OCI-LY7 (cell line): ENCODE results near the gene DOK3. TPM values are rescaled to one million over a fixed set of nuclear protein-coding genes. Genes with fewer than 3 reads are reported as not detected.
A peak's percentile ranks its signal among the peaks of the same experiment; 100 is the strongest.

ENCODE experiments used
- BruUV-seq: library from RNA; stranded (reverse); fragments of 400-500 nt; replicated peaks from 2 replicates; lab custom pipeline; 2021; lab: Mats Ljungman, UMichigan
- CTCF ChIA-PET: fragments of 300-600 bp; sonication (Branson Sonifier 250); formaldehyde crosslinking; loops from one replicate; lab custom pipeline; 2022; ENCODE audit warnings: antibody characterized with exemption; ENCODE audit not compliant: unreplicated experiment; lab: Charles Lee
- POLR2A ChIA-PET: fragments of 300-600 bp; sonication (Branson Sonifier 250); formaldehyde crosslinking; loops from one replicate; lab custom pipeline; 2022; ENCODE audit warnings: antibody characterized with exemption; lab: Charles Lee
- DNase-seq: peaks from one replicate; pipeline ENCODE4 v3.0.0-alpha.2; 2015; ENCODE audit warnings: low spot score
- H2AFZ ChIP-seq: fragments of 200-600 bp; sonication (generic), shearing (Covaris generic); 2 replicates; pipeline ENCODE4 v1.6.1; 2014; ENCODE audit warnings: mild to moderate bottlenecking, antibody characterized with exemption, low read length, moderate library complexity
- H3K27ac ChIP-seq: fragments of 200-600 bp; sonication (generic); 2 replicates; pipeline ENCODE4 v1.5.1; 2014; ENCODE audit warnings: mixed run types, low read depth, mild to moderate bottlenecking, moderate library complexity, low read length, inconsistent platforms; ENCODE audit not compliant: poor library complexity, severe bottlenecking
- H3K36me3 ChIP-seq: fragments of 200-600 bp; sonication (generic); 2 replicates; pipeline ENCODE4 v1.6.1; 2014; ENCODE audit warnings: mild to moderate bottlenecking, antibody characterized with exemption, low read length, moderate library complexity, mixed read lengths; ENCODE audit not compliant: insufficient read depth
- H3K4me1 ChIP-seq: fragments of 200-600 bp; sonication (generic); 2 replicates; pipeline ENCODE4 v1.5.1; 2014; ENCODE audit warnings: mild to moderate bottlenecking, low read length; ENCODE audit not compliant: insufficient read depth, poor library complexity, severe bottlenecking
- H3K4me2 ChIP-seq: fragments of 200-600 bp; sonication (generic); 2 replicates; pipeline ENCODE4 v1.6.1; 2014; ENCODE audit warnings: mild to moderate bottlenecking, low read length
- H3K4me3 ChIP-seq: fragments of 200-600 bp; sonication (generic); 2 replicates; pipeline ENCODE4 v1.5.1; 2014; ENCODE audit warnings: mild to moderate bottlenecking, low read depth, low read length; ENCODE audit not compliant: poor library complexity, severe bottlenecking
- H3K79me2 ChIP-seq: fragments of 200-600 bp; sonication (generic); 2 replicates; pipeline ENCODE4 v1.6.1; 2016; ENCODE audit warnings: low read depth, mild to moderate bottlenecking, low read length, moderate library complexity, mixed read lengths; ENCODE audit not compliant: insufficient read depth
- H3K9me2 ChIP-seq: fragments of 200-600 bp; sonication (generic); 2 replicates; pipeline ENCODE4 v1.6.1; 2016; ENCODE audit warnings: mild to moderate bottlenecking, low read length, mixed read lengths; ENCODE audit not compliant: insufficient read depth
- H3K9me3 ChIP-seq: fragments of 200-600 bp; sonication (generic); 2 replicates; pipeline ENCODE4 v1.6.1; 2014; ENCODE audit warnings: mild to moderate bottlenecking, mixed run types, low read length, mixed read lengths
- H4K20me1 ChIP-seq: fragments of 200-600 bp; sonication (generic); 2 replicates; pipeline ENCODE4 v1.6.1; 2014; ENCODE audit warnings: mild to moderate bottlenecking, antibody characterized with exemption, low read length, moderate library complexity, mixed read lengths; ENCODE audit not compliant: insufficient read depth
- CTCF ChIP-seq: fragments of 200-600 bp; sonication (generic); conservative IDR thresholded peaks from 2 replicates; pipeline ENCODE4 v1.5.1; 2014; ENCODE audit warnings: mild to moderate bottlenecking, antibody characterized with exemption, low read length, moderate library complexity, mixed read lengths
- EZH2phosphoT487 ChIP-seq: fragments of 200-600 bp; sonication (generic); IDR thresholded peaks from 2 replicates; pipeline ENCODE4 v1.6.1; 2018; ENCODE audit warnings: low read depth, borderline replicate concordance, mild to moderate bottlenecking, mixed run types, antibody characterized with exemption, low read length, moderate library complexity, mixed read lengths
- intact Hi-C: fragments of 100-400 bp; cut with micrococcal nuclease; formaldehyde crosslinking; loops from one replicate; pipeline ENCODE4 v1.10.0; 2022; ENCODE audit not compliant: unreplicated experiment
- total RNA-seq, 2 experiments: library from RNA; depleted of rRNA in 1 of 2; stranded (reverse); fragments of >200 nt in 1 of 2; shearing (Covaris generic) in 1 of 2; gene quantifications; 2 replicates each; pipeline ENCODE4 v1.2.3, GENCODE V29; 2014 to 2022

Gene DOK3
- total RNA-seq, 2 experiments from 2014 or later = 186 to 260 TPM

- TF ChIP-seq EZH2phosphoT487 (no peak), CTCF (peak; percentile 57)
- CTCF ChIA-PET = interaction anchor here (0.6 to 1.0 kb wide), 2 partner anchors 11 to 118 kb away, joined by 3 to 4 read pairs; partner anchors contain the start of gene DOK3
- intact Hi-C loops = no loop called here
- Histone ChIP-seq H2AFZ (no peak overlapping the region), H3K27ac (peak overlapping the region; percentile 55), H3K79me2 (peaks cover 24% of the 10 kb centered on the region), H3K4me1 (peaks cover 30% of the 10 kb centered on the region), H3K9me2 (no peaks in the 10 kb centered on the region), H3K4me3 (peak overlapping the region; percentile 4), H3K9me3 (no peaks in the 10 kb centered on the region), H4K20me1 (no peaks in the 10 kb centered on the region), H3K4me2 (peak overlapping the region; percentile 60), H3K36me3 (peaks cover 69% of the 10 kb centered on the region)
- POLR2A ChIA-PET = interaction anchor here (0.7 to 1.7 kb wide), 4 partner anchors 11 to 26 kb away, joined by 3 to 4 read pairs (median 4); partner anchors contain the start of gene DOK3
- BruUV-seq = no TSS peak
- DNase-seq = peak; percentile 56
These were observed 11.4 kb upstream of the DOK3 start for GRCh38 chr5:177520916-177521513.

- H3K4me2 ChIP-seq = peak overlapping the region; percentile 60
- peaks cover 31% of the 10 kb centered on the region for H3K79me2 ChIP-seq
- no peak overlapping the region for H2AFZ ChIP-seq
- H3K4me1 ChIP-seq = peaks cover 38% of the 10 kb centered on the region
- no TSS peak for BruUV-seq
- H3K4me3 ChIP-seq = no peak overlapping the region
- peaks cover 69% of the 10 kb centered on the region for H3K36me3 ChIP-seq
- no peak for DNase-seq
- TF ChIP-seq CTCF (no peak), EZH2phosphoT487 (no peak)
- intact Hi-C loops = no loop called here
- peak overlapping the region; percentile 55 for H3K27ac ChIP-seq
- no peaks in the 10 kb centered on the region for H3K9me2 ChIP-seq
- H3K9me3 ChIP-seq = no peaks in the 10 kb centered on the region
- no peaks in the 10 kb centered on the region for H4K20me1 ChIP-seq
- CTCF ChIA-PET = interaction anchor here (0.6 kb wide), 1 partner anchor 118 kb away, joined by 3 read pairs; no protein-coding TSS in a partner anchor
- POLR2A ChIA-PET = interaction anchor here (0.7 to 1.5 kb wide), 3 partner anchors 11 to 26 kb away, joined by 3 to 4 read pairs (median 3); partner anchors contain the start of gene DOK3
These were observed 10.6 kb upstream of the DOK3 start for GRCh38 chr5:177520271-177520670.
